Upper lobe of left lung (tissue), 4 donors: Measurements from ENCODE around the gene PREP.

ENCODE experiments used
- EP300 ChIP-seq, 4 donors: sonication (generic); formaldehyde crosslinking; IDR thresholded peaks; one replicate each; pipeline ENCODE4 v1.5.1; 2017; ENCODE audit warnings: antibody characterized with exemption in 4 of 4, control low read depth in 2 of 4
- POLR2A ChIP-seq, 4 donors: fragments of 450-650 bp; IDR thresholded peaks; one replicate each; pipeline ENCODE4 v1.5.1; 2016 to 2017; ENCODE audit warnings: antibody characterized with exemption in 4 of 4, mild to moderate bottlenecking in 2 of 4
- POLR2AphosphoS5 ChIP-seq, 2 donors: sonication (generic); formaldehyde crosslinking; IDR thresholded peaks; one replicate each; pipeline ENCODE4 v1.5.1; 2017; ENCODE audit warnings: antibody characterized with exemption in 2 of 2
- TF ChIP-seq, protein P1 (sequence below), 6 experiments: fragments of 450-650 bp in 4 of 6; fragments of 200-600 bp in 2 of 6; sonication (generic) in 2 of 6; IDR thresholded peaks; one replicate each; pipeline ENCODE4 v1.5.1; 2016 to 2019; ENCODE audit warnings: antibody characterized with exemption in 6 of 6

DNA sequence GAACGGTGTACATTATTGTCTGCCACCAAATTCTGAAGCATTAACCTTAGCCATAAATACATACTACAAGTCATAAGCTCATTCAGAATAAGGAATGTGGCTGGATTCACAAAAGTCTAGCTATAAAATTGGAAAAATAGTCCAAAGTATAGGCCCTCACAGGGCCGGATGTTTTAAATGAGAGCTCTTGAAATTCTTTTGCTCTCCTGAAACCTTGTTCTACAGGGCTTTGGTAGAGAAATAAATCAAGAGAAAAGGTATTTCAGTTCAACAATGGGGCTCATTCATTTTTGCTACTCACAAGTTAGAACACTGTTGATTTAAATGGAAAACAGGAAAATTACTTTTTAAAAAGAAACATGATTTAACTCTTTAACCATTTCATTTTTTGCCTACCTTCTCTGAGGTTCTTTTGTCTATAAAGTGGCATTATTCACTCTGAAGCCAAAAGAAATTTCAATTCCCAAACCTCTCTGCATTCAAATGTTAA is 58.0 kb downstream of the PREP start:
- TF ChIP-seq, protein P1, sequence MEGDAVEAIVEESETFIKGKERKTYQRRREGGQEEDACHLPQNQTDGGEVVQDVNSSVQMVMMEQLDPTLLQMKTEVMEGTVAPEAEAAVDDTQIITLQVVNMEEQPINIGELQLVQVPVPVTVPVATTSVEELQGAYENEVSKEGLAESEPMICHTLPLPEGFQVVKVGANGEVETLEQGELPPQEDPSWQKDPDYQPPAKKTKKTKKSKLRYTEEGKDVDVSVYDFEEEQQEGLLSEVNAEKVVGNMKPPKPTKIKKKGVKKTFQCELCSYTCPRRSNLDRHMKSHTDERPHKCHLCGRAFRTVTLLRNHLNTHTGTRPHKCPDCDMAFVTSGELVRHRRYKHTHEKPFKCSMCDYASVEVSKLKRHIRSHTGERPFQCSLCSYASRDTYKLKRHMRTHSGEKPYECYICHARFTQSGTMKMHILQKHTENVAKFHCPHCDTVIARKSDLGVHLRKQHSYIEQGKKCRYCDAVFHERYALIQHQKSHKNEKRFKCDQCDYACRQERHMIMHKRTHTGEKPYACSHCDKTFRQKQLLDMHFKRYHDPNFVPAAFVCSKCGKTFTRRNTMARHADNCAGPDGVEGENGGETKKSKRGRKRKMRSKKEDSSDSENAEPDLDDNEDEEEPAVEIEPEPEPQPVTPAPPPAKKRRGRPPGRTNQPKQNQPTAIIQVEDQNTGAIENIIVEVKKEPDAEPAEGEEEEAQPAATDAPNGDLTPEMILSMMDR (IDR thresholded peaks at IDR 0.05): no peak
- TF ChIP-seq POLR2A (IDR thresholded peaks at IDR 0.05) (no peak), POLR2AphosphoS5 (IDR thresholded peaks at IDR 0.05) (no peak), EP300 (IDR thresholded peaks at IDR 0.05) (no peak)
